Measurements from ENCODE around the gene LRRC14B. TPM values are rescaled to one million over a fixed set of nuclear protein-coding genes. Genes with fewer than 3 reads are reported as not detected.

LRRC14B gene
- total RNA-seq, 1 donor from 2014 or later: not detected

DNA sequence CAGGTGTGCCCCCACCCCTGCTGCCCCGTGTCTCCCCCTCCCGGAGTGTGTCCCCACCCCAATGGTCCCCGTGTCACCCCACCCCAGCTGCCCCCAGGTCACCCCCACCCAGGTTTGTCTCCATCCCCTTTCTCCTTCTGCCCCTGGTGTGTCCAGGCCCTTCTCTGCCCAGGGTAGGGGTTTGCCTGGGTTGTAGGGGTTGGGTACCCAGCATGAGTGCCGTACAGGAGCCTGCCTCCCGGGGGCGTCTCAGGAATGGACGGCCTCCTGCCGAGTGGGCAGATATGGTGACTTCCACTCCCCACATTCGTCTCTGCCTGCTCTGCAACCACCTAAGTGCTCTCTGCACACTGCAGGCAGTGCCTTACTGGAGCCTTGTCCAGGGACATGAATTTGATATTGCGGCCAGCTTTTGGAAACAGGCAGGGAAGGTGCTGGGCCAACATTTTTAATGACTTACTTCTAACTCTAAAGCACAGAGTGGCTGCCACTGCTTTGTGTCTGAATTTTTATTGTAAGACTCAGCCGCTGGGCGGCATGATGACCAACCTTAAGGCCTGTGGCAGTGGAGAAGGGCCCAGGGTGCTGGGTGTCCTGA, 6.7 kb downstream of the LRRC14B start:
- TF ChIP-seq CTCF (IDR thresholded peaks at IDR 0.05): no peak
- Mint-ChIP-seq H3K4me3 (no peak overlapping the region), H3K36me3 (ENCODE audit: low read depth) (peaks cover 4% of the 10 kb centered on the region), H3K27me3 (no peaks in the 10 kb centered on the region), H3K4me1 (peaks cover 16% of the 10 kb centered on the region), H3K27ac (no peak overlapping the region), H3K9me3 (no peaks in the 10 kb centered on the region)
- no peak for DNase-seq
- ATAC-seq (ENCODE audit: low read depth): no peak
- intact Hi-C loops (cut with micrococcal nuclease): no loop called here
- CTCF ChIA-PET: no interaction called here
- POLR2A ChIA-PET: no interaction called here

DNA sequence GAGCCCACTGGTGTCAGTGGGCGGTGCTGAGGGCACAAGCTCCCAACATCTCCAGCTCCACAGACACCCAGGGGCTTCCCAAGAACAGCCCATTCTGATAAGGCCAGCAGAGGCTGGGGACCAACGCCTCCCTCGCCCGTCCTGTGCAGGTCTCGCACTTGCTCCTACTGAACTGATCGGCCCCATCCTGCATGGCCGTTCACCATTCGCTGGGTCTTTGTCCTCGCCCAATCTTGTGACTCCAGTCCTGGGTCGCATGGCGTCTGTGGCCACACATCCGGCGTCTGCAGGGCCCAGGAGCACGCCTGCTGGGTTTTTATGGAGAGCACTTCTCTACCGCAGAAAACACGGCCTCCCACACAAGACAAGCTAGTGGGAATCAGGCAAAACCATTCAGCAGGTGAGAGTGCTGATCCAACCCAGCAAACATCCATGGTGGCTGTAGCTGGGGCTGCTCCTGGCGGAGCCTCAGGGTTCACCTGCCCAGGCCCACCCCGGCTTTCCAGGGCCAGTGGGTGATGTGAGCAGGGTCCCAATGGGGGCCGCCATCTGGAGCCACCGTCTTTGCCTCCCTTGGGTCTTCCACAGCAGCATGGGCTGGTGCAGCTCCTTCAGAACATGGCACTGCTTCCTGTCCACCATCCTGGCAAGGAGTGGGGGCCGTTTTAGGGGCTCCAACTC, 7.4 kb downstream of the LRRC14B start:
- H3K9me3 Mint-ChIP-seq: no peaks in the 10 kb centered on the region
- DNase-seq: no peak
- no peak overlapping the region for H3K4me3 Mint-ChIP-seq
- ATAC-seq (ENCODE audit: low read depth): no peak
- intact Hi-C loops (cut with micrococcal nuclease): no loop called here
- H3K36me3 Mint-ChIP-seq (ENCODE audit: low read depth): peaks cover 9% of the 10 kb centered on the region
- no peaks in the 10 kb centered on the region for H3K27me3 Mint-ChIP-seq
- H3K27ac Mint-ChIP-seq: no peak overlapping the region
- no peak for TF ChIP-seq CTCF (IDR thresholded peaks at IDR 0.05)
- POLR2A ChIA-PET: no interaction called here
- peaks cover 16% of the 10 kb centered on the region for H3K4me1 Mint-ChIP-seq
- CTCF ChIA-PET: no interaction called here

DNA sequence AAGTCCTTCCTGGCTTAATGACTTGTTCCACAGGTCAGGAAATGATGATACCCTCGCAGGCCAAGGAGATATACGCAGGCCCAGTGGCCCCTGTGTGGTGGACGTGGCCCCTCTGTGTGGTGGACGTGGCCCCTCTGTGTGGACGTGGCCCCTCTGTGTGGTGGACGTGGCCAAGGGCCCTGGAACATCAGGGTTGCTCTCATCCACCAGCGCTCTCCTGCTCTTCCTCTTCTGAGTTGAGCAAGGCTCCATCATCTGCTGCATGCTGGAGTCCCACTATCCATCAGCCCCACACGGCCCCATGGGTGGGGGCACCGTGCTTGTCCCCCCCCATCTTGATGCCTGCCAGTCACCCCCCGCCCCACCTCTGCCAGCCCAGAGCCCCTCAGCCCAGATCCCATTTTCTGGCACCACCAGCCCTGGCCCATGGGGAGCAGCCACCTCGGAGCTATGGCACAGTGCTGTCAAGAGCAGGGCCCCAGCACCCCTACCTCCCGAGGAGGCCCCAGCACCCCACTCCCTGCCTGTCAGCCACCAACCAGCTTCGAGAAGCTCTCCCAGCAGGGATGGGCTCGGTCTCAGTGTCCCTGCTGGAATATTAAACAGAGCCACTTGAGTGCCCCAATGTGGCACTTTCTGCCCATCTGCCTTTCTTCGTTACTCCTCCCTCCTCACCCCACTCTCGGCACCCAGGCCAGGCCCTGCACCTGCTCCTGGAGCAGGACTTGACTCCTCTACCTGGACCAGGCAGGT, 8.1 kb downstream of the LRRC14B start:
- intact Hi-C loops (cut with micrococcal nuclease): no loop called here
- Mint-ChIP-seq H3K27me3 (no peaks in the 10 kb centered on the region), H3K9me3 (no peaks in the 10 kb centered on the region), H3K36me3 (ENCODE audit: low read depth) (peaks cover 15% of the 10 kb centered on the region), H3K27ac (no peak overlapping the region), H3K4me3 (no peak overlapping the region), H3K4me1 (peaks cover 16% of the 10 kb centered on the region)
- no peak for TF ChIP-seq CTCF (IDR thresholded peaks at IDR 0.05)
- DNase-seq: no peak
- ChIA-PET CTCF (no interaction called here), POLR2A (no interaction called here)
- no peak for ATAC-seq (ENCODE audit: low read depth)

GRCh38 chr5:199950-200645, 8.8 kb downstream of the LRRC14B start:
- TF ChIP-seq CTCF (IDR thresholded peaks at IDR 0.05): no peak
- no peak for DNase-seq
- H3K27ac Mint-ChIP-seq: no peak overlapping the region
- peaks cover 16% of the 10 kb centered on the region for H3K4me1 Mint-ChIP-seq
- no peaks in the 10 kb centered on the region for H3K27me3 Mint-ChIP-seq
- no peaks in the 10 kb centered on the region for H3K9me3 Mint-ChIP-seq
- POLR2A ChIA-PET: no interaction called here
- CTCF ChIA-PET: no interaction called here
- peaks cover 22% of the 10 kb centered on the region for H3K36me3 Mint-ChIP-seq (ENCODE audit: low read depth)
- intact Hi-C loops (cut with micrococcal nuclease): no loop called here
- ATAC-seq (ENCODE audit: low read depth): no peak
- no peak overlapping the region for H3K4me3 Mint-ChIP-seq

DNA sequence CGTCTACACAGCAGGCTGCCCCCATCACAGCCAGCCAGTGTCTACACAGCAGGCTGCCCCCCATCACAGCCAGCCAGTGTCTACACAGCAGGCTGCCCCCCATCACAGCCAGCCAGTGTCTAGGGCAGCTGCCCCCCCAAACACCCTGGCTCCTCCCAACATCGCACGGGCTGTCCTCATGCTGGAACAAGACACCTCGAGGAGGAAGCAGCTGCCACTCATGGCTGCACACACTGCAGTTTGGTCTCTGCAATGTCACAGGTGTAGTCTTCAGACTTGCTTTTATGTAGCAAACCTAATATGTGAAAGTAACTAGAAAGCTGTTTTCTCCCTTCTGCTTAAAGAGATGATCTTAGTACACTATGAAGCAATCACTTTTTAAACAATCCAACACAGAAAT, 9.7 kb downstream of the LRRC14B start:
- H3K27ac Mint-ChIP-seq: no peak overlapping the region
- H3K9me3 Mint-ChIP-seq: no peaks in the 10 kb centered on the region
- H3K27me3 Mint-ChIP-seq: no peaks in the 10 kb centered on the region
- H3K4me3 Mint-ChIP-seq: no peak overlapping the region
- no peak for DNase-seq
- CTCF ChIA-PET: no interaction called here
- H3K36me3 Mint-ChIP-seq (ENCODE audit: low read depth): peaks cover 31% of the 10 kb centered on the region
- intact Hi-C loops (cut with micrococcal nuclease): no loop called here
- no peak for ATAC-seq (ENCODE audit: low read depth)
- POLR2A ChIA-PET: no interaction called here
- TF ChIP-seq CTCF (IDR thresholded peaks at IDR 0.05): no peak
- peaks cover 16% of the 10 kb centered on the region for H3K4me1 Mint-ChIP-seq

Data from activated B cell treated with CpG ODN at 0.5 μM for 24 hours (primary cell).